ENCODE results near the gene IBTK.

- no peak for TF ChIP-seq EZH2 (IDR thresholded peaks at IDR 0.05)
- TF ChIP-seq POLR2AphosphoS5 (IDR thresholded peaks at IDR 0.05; ENCODE audit: borderline replicate concordance, low read depth, low read length): peak; percentile 89
Measured at GRCh38 chr6:82247505-82248272, at the start of gene IBTK.

Data from SK-N-MC (cell line).